DMS79 (cell line): Measurements from ENCODE around the gene PPP1R16B.
"Not testable (repeated sequence)": the region's sequence is repeated elsewhere in the genome, so short reads cannot be mapped to it uniquely, and the experiment has no call there.

Source experiments
- DNase-seq: peaks from one replicate; lab custom pipeline; 2025; lab: John Stamatoyannopoulos, UW

PPP1R16B gene

DNA sequence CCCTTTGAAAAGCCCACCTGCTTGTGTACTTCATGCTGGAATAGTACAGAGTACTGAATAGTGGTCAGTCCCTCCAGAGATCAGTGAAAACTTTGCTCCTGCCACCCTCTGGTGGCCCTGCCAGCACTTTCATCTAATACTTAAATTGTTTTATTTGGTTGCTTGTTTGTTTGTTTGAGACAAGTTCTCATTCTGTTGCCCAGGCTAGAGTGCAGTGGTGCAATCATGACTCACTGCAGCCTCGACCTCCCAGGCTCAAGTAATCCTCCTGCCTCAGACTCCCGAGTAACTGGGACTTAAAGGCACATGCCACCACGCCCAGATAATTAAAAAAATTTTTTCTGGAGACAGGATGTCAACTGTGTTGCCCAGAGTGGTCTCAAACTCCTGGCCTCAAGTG, 129.8 kb downstream of the PPP1R16B start:
- DNase-seq: no peak

DNA sequence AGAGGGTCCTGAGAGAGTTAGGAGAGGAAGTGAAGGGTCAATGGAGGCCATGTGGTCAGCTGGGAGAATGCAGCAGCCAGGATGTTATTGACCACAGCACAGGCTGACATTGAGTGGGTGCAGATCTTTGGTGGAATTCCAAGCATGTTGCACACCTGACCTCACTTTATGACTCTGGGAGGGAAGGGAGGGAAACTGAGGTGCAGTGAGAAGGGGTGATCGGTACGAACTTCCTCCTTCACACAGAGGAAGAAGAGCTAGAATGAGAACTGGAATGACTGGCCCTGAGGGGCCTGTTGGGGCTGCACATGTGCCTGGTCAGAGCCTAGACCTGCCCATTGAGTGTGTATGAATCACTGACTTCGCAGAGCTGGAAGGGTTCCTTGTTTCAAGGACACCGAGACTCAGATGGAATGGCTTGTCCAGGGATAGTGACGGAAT, 130.5 kb downstream of the PPP1R16B start:
- DNase-seq: no peak

DNA sequence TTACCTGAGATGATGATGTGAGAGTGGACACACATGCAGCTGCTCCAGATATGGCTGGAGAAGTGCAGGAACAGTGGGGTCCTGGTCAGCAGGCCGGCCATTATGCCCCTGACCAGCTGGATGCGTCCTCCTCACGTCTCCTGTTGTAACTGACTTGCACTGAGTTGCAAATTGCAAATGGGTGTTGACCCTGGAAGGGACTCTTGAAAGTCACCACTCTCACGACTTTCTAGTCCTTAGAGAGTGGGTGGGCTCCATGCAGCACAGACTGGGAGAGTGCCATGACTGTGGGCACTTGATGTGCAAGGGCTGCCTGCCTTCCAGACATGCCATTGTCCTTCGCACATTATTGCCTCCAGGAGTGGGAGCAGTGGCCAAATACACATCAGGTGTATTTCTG, 131.5 kb downstream of the PPP1R16B start:
- DNase-seq: no peak

DNA sequence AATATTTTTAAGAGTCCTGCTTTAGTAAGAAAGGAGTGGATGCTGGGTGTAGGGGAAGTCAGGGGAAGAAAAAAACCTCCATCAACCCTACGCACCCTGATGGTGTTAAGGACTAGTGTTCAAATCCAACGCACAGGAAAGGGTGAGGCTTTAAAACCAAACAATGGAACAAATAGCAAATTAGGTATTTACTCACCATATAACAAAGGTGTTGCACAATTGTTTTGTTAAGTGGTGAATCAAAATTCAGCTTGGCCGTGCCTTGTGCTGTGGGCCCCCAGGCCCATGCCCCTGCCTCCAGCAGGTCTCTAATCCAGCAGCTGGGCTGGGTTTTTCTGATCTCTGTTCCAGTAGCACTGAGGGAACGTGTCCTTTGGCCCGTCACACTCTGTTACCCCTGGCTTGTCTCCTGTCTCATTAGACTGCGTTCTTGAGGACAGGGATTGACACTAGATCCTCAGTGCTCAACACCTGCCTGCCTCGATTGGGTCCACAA, 132.5 kb downstream of the PPP1R16B start:
- DNase-seq: no peak

DNA sequence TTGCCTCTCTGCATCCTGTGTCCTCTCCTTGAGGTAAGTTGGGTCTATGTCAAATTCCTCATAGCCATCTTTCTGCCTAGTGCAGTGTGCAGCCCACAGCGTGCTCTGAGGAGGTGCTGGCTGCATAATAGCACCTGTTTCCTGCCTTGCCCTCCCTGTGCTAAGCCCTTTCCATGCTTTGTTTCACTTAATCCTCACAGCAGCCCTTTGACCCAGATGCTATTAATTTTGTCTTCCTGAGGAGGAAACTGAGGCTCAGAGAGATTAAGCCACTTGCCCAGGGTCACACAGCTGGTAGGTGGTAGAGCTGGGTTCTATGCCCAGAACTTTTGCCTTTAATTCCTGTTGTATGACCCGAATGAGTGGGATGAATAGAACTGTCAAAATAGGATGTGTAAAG, 134.2 kb downstream of the PPP1R16B start:
- DNase-seq: no peak

DNA sequence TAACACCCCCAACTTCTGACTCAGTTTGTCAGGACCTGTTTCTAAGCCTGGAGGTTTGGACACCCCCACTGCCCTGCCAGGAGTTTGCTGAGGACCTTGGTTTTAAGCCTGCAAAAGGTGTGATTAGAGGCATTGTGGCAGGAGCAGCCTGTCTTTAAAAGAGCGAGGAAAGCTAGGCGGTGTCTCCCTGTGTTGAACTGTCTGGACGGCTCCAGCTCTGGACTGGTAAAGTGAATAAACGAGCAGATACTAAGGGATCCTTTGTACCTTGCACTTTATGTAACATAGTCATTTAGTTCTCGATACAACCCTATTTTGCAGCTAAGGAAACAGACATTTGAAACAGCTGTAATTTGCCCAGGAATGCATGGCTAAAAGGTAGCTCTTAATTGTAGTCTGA, 135.1 kb downstream of the PPP1R16B start:
- no peak for DNase-seq

DNA sequence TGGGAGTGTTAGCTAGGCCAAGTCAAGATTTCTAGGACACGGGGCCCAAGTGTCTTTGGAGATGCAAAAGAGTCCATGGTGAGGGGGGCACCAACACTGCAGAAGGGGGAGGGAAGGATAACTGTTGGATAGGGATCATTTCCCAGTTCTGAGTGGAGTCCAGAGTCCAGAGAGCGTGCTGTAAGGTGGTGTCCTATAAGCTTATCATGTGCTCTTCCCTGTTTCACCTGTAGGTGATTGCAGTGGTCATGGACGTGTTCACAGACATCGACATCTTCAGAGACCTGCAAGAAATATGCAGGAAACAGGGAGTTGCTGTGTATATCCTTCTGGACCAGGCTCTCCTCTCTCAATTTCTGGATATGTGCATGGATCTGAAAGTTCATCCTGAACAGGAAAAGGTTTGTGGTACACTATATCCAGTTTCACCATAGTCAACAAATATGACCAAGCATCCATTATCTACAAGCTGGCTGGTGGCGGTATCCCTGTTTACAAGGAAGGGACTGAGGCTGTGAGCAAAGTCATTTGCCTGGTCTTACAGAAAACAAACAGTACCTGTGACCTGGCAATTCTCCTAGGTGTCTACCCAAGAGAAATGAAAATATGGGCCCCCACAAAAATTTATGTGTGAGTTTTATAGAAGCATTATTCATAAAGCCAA, 136.4 kb downstream of the PPP1R16B start:
- no peak for DNase-seq

DNA sequence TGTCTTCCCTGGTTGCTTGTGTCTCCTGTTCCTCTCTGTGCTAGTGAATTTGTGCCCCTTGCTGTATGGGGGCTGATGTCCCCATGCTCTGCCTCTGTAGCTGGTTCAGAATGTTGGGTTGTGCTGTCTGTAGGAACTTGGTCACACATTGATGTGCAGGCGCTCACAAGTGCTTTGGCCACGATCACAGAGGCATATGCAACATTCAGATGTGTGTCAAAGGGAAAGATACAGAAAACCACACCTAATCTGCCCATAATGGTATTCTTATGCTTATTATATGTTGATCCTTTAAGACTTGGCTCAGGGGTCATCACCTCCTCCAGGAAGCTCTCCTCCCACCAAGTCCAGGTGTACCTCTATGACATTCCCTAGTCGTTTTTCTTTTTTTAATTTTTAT, 139.5 kb downstream of the PPP1R16B start:
- DNase-seq: no peak

DNA sequence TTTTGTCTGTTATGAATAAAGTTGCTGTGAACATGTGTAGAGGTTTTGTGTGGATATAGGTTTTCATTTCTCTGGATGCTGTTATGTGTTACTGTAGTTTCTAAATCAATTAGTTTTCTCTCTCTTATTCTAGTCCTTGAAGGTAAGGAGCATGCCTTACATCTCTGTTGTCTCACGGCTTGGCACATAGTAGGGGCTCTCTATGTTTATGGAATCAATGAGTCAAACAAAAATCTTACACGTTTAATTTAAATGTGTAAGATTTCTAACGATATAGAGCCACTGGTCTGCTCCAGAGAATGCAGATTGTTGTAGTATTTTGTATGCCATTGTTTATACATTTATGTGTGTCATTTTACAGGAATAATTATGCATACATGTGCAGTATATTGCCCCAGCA, 141.3 kb downstream of the PPP1R16B start:
- DNase-seq: no peak

DNA sequence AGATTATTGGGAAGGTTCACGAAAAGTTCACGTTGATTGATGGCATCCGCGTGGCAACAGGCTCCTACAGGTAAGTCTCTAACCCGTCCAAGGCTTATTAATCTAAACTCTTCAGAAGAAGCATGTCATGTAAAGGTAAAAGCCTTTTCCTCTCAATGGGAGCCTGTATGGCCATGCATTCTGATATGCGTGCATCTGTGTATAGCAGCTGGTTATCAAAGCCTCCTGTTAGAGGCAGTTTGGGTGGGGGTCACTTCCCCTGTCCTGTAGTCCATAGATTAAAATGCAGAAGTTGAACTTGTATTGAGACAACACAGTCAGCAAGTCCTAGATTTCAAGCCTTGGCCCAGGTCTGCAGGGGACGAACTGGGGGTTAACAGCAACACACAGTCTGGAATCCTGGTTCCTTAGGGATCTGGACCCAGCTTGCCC, 142.4 kb downstream of the PPP1R16B start:
- no peak for DNase-seq

DNA sequence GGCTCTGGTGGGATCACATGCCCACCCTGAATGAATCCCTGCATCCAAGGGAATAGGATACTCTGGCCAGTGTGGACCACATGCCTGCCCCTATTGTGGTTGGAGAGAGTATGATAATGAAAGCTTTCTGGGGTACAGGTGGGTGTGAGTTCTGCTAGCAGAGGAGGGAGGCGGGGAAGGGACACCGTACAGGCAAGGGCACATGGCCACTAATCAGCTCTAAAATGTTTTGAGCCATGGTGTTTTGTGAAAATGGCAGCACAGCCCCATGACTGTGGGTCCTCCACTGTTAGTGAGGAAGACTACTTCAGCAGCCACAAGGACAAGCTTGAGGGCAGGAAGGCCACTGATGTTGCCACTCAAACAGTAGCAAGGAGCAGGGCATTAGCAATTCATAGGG, 144.8 kb downstream of the PPP1R16B start:
- DNase-seq: no peak

DNA sequence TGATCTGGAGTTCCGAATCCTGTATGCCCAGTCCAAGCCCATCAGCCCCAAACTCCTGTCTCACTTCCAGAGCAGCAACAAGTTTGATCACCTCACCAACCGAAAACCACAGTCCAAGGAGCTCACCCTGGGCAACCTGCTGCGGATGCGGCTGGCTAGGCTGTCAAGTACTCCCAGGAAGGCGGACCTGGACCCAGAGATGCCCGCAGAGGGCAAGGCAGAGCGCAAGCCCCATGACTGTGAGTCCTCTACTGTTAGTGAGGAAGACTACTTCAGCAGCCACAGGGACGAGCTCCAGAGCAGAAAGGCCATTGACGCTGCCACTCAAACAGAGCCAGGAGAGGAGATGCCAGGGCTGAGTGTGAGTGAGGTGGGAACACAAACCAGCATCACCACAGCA, 146.1 kb downstream of the PPP1R16B start:
- no peak for DNase-seq

DNA sequence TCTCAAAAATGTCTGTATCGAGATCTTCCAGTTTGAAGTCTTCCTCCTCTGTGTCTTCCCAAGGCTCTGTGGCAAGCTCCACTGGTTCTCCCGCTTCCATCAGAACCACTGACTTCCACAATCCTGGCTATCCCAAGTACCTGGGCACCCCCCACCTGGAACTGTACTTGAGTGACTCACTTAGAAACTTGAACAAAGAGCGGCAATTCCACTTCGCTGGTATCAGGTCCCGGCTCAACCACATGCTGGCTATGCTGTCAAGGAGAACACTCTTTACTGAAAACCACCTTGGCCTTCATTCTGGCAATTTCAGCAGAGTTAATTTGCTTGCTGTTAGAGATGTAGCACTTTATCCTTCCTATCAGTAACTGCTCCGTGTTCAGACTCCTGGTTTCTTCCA, 146.7 kb downstream of the PPP1R16B start:
- DNase-seq: no peak

DNA sequence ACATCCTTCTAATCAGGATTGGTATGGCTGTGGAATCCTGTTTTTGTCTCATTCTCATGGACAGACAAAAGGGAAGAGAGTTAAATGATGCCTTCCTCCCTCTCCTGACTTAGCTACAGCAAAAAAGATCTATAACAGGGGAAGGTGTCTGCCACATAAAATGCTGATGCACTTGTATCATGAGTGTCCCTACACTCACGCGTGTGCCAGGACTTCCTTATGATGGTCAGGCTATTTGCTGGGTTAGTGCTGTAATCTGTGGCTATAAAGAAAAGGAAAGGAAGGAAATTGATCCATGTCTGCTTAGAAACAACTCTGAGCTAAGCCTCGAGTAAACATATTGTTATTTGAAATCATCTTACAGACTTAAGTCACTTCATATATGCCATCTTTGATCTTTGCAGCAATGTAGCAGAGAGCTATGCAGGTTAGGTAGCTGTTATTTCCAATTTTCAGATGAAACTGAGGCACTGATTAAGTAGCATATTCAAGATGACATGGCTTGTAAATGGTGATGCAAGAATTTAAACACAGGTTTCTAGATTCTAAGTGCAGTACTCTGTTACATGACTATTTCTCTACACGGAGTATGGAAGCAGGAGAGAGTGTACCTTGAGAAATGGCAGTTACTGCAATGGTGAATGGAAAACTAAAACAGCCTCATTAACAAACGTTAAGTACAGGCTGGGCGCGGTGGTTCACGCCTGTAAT, 148.3 kb downstream of the PPP1R16B start:
- no peak for DNase-seq

DNA sequence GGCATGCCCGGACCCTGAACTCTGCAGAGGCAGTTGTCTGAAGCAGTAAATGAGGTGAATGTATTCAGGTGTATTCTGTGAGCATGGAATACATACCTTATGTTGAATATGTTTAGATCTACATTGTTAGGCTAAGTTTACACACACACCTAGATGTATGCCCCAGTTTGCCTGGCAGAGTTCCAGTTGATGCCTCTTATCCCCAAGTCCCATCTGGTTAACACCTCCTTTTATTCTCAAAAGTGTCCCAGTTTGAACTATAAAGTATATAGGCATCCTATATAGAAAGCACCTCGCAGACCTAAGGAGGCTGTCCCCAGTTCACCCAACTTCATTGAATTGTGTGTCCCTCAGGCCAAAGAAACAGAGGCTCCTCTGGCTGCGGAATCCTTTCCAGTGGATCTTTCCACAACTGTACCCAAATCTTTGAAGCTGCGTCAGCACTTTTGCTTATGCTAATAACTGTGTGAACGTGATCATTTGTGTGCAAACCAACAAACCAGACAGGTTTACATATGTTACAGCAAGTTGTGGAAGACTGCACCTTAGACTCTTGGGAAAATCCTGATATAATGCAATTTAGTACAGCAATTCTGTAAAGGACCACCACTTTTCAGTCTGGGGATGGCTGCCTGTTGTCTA, 151.9 kb downstream of the PPP1R16B start:
- no peak for DNase-seq

DNA sequence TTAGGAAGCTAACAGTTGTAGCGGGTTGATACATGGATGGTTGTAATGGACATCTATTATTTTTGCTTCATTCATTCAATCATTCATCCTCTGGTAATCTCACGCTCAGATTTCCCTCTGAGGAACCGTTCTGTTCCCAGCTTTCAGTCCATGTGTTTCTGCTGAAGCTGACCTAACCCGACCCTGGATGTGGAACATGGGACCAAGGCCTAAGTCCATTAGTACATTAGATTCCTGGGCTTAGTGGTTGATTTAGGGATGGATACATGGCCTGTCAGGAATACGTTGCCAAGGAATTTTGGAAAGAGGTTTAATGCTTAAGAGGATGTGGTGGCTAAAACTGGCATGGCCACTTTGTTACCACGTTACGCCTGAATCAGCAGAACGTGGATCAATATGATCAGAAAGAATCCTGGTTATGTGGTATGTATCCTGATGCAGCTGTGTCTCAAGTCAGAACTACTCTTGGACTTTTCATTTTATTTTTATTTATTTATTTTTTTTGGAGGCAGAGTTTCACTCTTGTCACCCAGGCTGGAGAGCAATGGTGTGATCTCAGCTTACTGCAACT, 152.5 kb downstream of the PPP1R16B start:
- DNase-seq: no peak

DNA sequence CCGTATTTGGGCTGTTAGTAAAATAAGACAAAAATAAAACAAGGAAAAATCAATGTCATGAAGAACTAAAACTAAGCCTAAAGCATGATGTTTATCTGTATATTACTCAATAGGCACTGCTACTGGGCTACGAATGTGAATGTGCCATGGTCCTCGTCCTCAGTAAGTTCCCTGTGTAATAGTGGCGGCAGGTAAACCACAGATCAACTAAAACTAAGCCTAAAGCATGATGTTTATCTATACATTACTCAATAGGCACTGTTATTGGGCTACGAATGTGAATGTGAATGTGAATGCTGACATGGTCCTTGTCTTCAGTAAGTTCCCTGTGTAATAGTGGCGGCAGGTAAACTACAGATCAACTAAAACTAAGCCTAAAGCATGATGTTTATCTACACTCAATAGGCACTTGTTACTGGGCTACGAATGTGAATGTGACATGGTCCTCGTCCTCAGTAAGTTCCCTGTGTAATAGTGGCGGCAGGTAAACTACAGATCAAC, 154.7 kb downstream of the PPP1R16B start:
- not testable (repeated sequence) for DNase-seq

DNA sequence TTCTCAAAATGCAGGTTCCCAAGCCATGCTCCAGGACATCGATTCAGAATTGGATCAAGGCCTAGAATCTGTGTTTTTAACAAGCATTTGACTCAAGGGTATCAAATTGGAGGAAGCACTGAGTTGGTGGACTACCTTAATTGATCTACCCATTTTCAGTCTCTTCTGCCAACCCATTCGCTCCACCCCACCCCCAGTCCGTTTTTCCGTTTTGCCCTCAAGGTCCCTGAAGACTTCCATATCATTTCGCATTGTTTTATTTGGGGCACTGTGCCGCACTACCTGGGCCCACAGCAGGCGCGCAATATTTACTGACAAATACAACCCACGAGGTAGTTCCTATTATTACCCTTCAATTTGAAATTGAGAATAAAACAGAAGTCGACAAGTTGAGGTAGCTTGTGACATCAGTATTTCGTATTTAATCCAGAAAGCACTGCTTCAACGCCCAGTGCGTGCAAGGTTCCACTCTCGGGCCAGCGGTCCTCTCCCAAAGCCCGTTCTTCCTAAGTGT, 156.1 kb downstream of the PPP1R16B start:
- no peak for DNase-seq

DNA sequence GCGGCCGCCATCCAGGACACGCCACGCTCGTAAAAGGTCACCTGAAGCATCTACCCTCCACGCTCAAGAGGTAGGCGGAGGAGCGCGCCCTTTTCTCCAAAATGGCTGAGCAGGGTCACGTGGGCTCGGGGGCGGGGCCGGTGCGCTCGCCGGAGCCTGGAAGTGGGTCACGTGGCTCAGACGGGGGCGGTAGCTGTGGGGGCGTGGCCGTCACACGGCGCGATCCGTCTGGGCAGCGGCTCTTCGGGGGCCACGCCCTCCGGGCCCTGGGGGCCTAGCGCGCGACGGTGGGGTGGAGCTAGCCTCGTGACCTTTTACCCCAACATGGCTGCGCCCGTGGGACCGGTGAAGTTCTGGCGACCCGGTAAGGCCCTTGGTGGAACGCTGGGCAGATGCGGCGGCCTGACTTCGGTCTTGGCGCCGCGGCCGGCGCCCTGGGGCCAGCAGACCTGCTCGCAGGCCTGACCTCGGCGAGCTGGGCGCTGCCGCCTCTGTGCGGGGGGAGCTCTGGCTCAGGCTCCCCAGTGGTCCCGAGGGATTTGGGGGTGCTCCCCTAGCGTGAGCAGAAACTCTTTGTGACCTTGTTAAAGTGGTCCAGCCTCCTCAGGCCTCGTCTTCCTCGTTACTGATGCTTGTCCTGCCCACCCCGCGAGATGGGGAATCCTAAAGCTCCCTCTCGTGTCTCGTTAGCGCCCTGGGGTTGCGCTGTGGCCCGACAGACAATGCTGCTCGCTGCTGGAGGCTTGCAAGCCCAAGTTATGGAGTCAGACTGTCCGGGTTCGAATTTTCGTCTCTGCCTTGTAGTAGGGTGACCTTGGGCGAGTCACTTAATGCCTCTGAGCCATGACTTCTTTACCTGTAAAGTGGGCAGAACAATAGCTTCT, 156.8 kb downstream of the PPP1R16B start, which contains the start of gene DHX35:
Gene DHX35, plus strand, starts transcription at position 301 of the 884 bp plus-strand sequence. Its CDS starts 24 bp downstream, at position 325.
- DNase-seq: peak; percentile 75

DNA sequence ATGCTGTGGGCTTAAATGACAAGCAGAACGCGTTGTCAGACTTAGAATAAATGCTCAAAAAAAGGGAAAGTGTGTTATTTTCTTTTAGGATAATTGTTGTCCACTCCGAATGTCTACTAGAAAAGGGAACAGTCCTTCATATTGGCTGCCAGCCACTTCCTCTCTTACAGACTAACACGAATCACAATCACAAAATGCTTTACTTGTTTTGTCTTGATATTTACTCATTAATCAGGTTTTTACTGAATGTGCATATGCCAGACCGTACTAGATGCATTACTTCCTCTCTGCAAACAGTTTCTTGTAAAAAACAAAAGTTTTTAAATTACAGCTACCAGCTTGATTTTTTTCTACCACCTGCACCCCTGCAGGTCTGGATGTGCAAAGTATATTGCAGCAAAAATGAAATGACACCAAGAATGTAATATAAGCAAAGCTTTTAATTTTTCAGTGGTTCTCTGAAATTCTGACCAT, 157.5 kb downstream of the PPP1R16B start:
- DNase-seq: no peak

DNA sequence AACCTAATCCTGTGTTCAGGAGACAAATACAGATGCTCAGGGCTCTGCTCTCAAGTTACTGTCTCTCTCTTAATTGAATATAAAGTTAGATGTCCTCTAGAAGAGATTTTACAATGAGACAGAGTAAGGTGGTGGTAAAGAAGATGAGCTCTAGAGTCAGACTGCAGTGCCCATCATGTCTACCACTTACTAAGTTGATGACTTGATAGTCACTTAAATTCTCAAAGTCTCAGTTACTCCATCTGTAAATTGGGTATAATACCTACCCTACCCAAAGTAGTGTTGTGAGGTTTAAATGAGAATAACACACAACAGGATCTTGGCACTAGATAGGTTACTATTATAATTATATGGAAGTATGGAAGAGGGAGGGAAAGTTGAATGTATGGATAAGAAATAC, 158.2 kb downstream of the PPP1R16B start:
- no peak for DNase-seq
